Activated CD4-positive, alpha-beta memory T cell treated with anti-CD3 and anti-CD28 coated beads, Interleukin-2, amount 10 ng/mL, durations not matched to agents 7 days and 5 days (primary cell): ENCODE measurements around the gene NBEAL1. TPM values are rescaled to one million over a fixed set of nuclear protein-coding genes. Genes with fewer than 3 reads are reported as not detected.
"Not testable (repeated sequence)": the region's sequence is repeated elsewhere in the genome, so short reads cannot be mapped to it uniquely, and the experiment has no call there.

ENCODE experiments used
- CTCF ChIA-PET: fragments of 350-600 bp; sonication (Branson Sonifier 250); formaldehyde crosslinking; loops from one replicate; lab custom pipeline; 2021; ENCODE audit warnings: antibody characterized with exemption, inconsistent platforms; lab: Charles Lee
- POLR2A ChIA-PET: fragments of 350-600 bp; sonication (Branson Sonifier 250); formaldehyde crosslinking; loops from one replicate; lab custom pipeline; 2021; ENCODE audit warnings: antibody characterized with exemption; lab: Charles Lee
- DNase-seq: peaks from one replicate; pipeline ENCODE4 v3.0.0-alpha.2; 2020
- H3K27ac Mint-ChIP-seq: one replicate; pipeline ENCODE4 v1.8.0; 2021; ENCODE audit warnings: mild to moderate bottlenecking, mixed read lengths
- H3K27me3 Mint-ChIP-seq: one replicate; pipeline ENCODE4 v1.8.0; 2021; ENCODE audit warnings: mixed read lengths
- H3K36me3 Mint-ChIP-seq: one replicate; pipeline ENCODE4 v1.8.0; 2021; ENCODE audit warnings: low read depth, mixed read lengths
- H3K4me1 Mint-ChIP-seq: one replicate; pipeline ENCODE4 v1.8.0; 2021; ENCODE audit warnings: mixed read lengths
- H3K4me3 Mint-ChIP-seq: one replicate; pipeline ENCODE4 v1.8.0; 2021; ENCODE audit warnings: mild to moderate bottlenecking, mixed read lengths
- H3K9me3 Mint-ChIP-seq: one replicate; pipeline ENCODE4 v1.8.0; 2021; ENCODE audit warnings: mixed read lengths
- total RNA-seq, 2 experiments: library from RNA; stranded (reverse); gene quantifications; one replicate each; pipeline ENCODE4 v1.2.3, GENCODE V29; 2021

NBEAL1 gene
- total RNA-seq, 2 experiments from 2014 or later, result 11.6 to 13.3 TPM

DNA sequence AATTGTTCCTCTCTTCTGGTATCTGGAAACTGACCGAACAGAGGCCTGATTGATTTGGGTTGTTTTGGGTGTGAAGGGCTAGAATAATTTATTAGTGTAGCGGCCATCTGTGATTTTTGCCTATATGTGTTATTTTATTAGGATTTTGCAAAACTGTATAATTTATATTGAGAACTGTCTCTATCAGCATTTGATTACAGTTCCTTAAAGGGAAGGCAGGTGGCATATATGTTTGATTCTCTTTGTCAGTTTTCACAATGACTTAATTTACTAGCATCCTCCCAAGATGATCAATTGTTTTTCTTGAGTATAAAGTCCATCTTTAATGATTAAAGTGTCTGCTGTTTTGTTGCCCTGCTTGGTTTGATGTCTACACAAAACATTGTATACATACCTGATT is 4.5 kb downstream of the NBEAL1 start:
- Mint-ChIP-seq H3K27ac (no peak overlapping the region), H3K4me3 (no peak overlapping the region), H3K27me3 (no peaks in the 10 kb centered on the region), H3K9me3 (no peaks in the 10 kb centered on the region), H3K4me1 (peaks cover 40% of the 10 kb centered on the region), H3K36me3 (peaks cover 4% of the 10 kb centered on the region)
- ChIA-PET CTCF (no interaction called here), POLR2A (interaction anchor here (1.2 kb wide), 1 partner anchor 108 kb away, joined by 3 read pairs; no protein-coding TSS in a partner anchor)
- no peak for DNase-seq

- no peak overlapping the region for H3K4me3 Mint-ChIP-seq
- H3K9me3 Mint-ChIP-seq, result no peaks in the 10 kb centered on the region
- POLR2A ChIA-PET, result no interaction called here
- no peak for DNase-seq
- H3K4me1 Mint-ChIP-seq, result peaks cover 24% of the 10 kb centered on the region
- H3K36me3 Mint-ChIP-seq, result peaks cover 6% of the 10 kb centered on the region
- no peak overlapping the region for H3K27ac Mint-ChIP-seq
- CTCF ChIA-PET, result no interaction called here
- H3K27me3 Mint-ChIP-seq, result no peaks in the 10 kb centered on the region
Measured at GRCh38 chr2:203021991-203022390, 7.3 kb downstream of the NBEAL1 start.

DNA sequence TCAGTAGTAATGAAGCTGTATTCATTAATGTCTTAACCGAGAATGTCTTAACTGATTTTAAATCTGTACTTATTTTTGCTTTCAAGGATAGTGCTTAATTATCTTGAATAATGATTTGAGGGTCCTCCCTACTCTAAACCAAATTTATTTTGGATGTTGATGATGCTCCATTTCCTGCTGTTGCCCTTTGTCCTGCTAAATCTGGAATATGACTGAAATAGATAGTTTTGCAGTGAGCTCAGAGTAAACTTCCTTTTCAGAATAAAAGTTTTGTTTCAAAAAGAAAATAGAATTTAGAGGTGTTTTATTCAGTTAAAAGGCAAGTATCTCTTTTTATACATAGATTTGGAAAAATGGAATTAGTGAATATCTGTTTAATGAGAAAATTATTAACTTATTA is 8.1 kb downstream of the NBEAL1 start:
- Mint-ChIP-seq H3K27ac (no peak overlapping the region), H3K36me3 (peaks cover 6% of the 10 kb centered on the region), H3K4me3 (no peak overlapping the region), H3K9me3 (no peaks in the 10 kb centered on the region), H3K27me3 (no peaks in the 10 kb centered on the region), H3K4me1 (peaks cover 23% of the 10 kb centered on the region)
- ChIA-PET POLR2A (no interaction called here), CTCF (no interaction called here)
- DNase-seq, result no peak

- Mint-ChIP-seq H3K27ac (no peak overlapping the region), H3K36me3 (peaks cover 6% of the 10 kb centered on the region), H3K4me1 (peaks cover 6% of the 10 kb centered on the region), H3K27me3 (no peaks in the 10 kb centered on the region), H3K9me3 (no peaks in the 10 kb centered on the region), H3K4me3 (no peak overlapping the region)
- POLR2A ChIA-PET, result no interaction called here
- CTCF ChIA-PET, result no interaction called here
- no peak for DNase-seq
Measured at GRCh38 chr2:203025592-203025991, 10.9 kb downstream of the NBEAL1 start.

GRCh38 chr2:203030545-203030944 is 15.9 kb downstream of the NBEAL1 start:
- Mint-ChIP-seq H3K9me3 (peaks cover 2% of the 10 kb centered on the region), H3K4me1 (peaks cover 11% of the 10 kb centered on the region), H3K27ac (no peak overlapping the region), H3K27me3 (no peaks in the 10 kb centered on the region), H3K4me3 (no peak overlapping the region), H3K36me3 (peaks cover 3% of the 10 kb centered on the region)
- no peak for DNase-seq
- CTCF ChIA-PET, result no interaction called here
- POLR2A ChIA-PET, result no interaction called here

DNA sequence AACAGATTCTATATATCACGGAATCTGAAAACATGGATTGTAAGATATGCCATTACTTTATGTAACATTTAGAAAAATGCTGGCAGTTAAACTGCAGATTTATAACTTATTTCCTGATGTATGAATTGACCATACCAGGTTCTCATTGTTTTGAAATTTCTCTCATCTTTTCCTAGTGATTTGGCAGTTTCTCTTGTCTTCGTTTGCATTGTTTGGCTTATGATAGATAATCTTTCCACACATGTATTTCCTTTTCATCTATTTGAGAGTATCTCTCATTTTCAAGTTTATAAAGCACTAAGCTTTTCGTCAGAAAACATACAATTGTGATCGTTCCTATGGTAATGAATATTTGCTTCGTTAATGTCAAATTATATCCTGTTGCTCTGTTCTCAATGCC is 16.3 kb downstream of the NBEAL1 start:
- Mint-ChIP-seq H3K36me3 (peaks cover 3% of the 10 kb centered on the region), H3K9me3 (peaks cover 2% of the 10 kb centered on the region)
- POLR2A ChIA-PET, result no interaction called here

DNA sequence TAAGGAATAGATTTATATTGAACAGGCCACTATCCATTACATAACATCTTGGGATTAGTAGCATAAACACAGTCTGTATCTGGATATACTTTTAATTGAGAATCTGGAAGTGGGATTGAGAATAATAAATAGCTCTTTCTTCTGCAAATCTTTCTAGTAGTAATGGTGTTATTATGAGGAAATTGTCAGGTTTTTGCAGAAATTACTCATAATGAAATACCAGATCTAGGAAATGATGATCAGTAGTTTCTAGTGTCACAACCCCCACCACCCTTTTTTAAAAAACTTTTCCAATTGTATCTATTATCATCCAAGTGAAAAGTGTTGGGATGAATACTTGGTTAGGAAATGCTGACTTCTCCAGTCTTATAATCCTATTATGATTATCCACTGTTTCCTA is 18.7 kb downstream of the NBEAL1 start:
- ChIA-PET POLR2A (no interaction called here), CTCF (no interaction called here)
- Mint-ChIP-seq H3K4me3 (no peak overlapping the region), H3K4me1 (peaks cover 11% of the 10 kb centered on the region), H3K27ac (no peak overlapping the region), H3K9me3 (peaks cover 2% of the 10 kb centered on the region), H3K27me3 (no peaks in the 10 kb centered on the region), H3K36me3 (no peaks in the 10 kb centered on the region)
- no peak for DNase-seq

More for the DNA sequence above, 16.3 kb downstream of the NBEAL1 start:
- no peaks in the 10 kb centered on the region for H3K27me3 Mint-ChIP-seq
- no peak for DNase-seq
- no peak overlapping the region for H3K4me3 Mint-ChIP-seq
- peaks cover 11% of the 10 kb centered on the region for H3K4me1 Mint-ChIP-seq
- CTCF ChIA-PET, result no interaction called here
- H3K27ac Mint-ChIP-seq, result no peak overlapping the region

DNA sequence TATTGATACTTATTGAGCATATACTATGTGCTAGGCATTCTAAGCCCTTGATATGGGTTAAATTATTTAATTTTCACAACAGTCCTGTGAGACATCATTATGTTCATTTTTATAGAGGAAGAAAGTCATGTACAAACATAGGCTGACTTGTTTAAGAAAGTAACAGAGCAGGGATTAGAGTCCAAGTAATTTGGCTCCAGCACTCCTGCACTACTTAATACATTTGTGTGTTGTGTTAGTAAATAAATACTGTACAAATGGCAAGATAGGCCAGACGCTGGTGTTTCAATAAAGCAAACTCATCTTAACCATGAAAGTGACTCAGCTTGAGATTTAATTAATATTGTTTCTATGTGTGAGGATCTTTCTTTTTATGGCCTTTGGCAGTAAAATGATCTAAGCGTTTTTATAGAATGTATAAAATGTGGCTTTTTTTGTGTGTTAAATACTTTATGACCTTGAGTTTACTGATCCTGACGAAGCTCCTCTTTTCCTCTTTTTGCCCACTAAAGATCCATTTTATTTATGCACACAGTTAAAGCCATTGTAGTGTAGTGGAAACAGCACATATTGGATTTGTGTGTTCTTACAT is 21.3 kb downstream of the NBEAL1 start:
- no peaks in the 10 kb centered on the region for H3K27me3 Mint-ChIP-seq
- no peak overlapping the region for H3K27ac Mint-ChIP-seq
- H3K9me3 Mint-ChIP-seq, result peaks cover 2% of the 10 kb centered on the region
- ChIA-PET POLR2A (no interaction called here), CTCF (no interaction called here)
- peaks cover 11% of the 10 kb centered on the region for H3K4me1 Mint-ChIP-seq
- no peaks in the 10 kb centered on the region for H3K36me3 Mint-ChIP-seq
- DNase-seq, result no peak
- H3K4me3 Mint-ChIP-seq, result no peak overlapping the region

DNA sequence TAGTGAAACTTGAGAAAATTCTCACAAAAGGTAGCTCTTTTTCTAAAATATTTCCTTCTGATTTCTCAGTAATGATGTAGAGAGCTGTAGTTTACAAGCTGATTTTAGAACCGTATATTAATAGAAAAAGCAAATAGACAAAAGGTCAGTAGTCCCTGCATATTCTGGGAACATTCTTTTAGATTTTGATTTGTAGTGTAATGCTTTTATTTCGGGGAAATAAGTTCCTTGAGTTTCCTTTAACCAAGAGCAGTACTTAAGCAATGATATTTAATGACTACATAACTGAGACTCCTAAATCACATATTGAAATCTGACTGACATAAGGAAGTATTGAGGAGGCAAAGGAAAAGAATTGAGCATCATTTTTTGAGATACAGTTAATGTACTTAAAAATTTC is 22.4 kb downstream of the NBEAL1 start:
- H3K36me3 Mint-ChIP-seq, result no peaks in the 10 kb centered on the region
- ChIA-PET POLR2A (no interaction called here), CTCF (no interaction called here)
- no peak overlapping the region for H3K4me3 Mint-ChIP-seq
- peaks cover 10% of the 10 kb centered on the region for H3K4me1 Mint-ChIP-seq
- H3K27me3 Mint-ChIP-seq, result no peaks in the 10 kb centered on the region
- DNase-seq, result no peak
- no peak overlapping the region for H3K27ac Mint-ChIP-seq
- peaks cover 1% of the 10 kb centered on the region for H3K9me3 Mint-ChIP-seq

DNA sequence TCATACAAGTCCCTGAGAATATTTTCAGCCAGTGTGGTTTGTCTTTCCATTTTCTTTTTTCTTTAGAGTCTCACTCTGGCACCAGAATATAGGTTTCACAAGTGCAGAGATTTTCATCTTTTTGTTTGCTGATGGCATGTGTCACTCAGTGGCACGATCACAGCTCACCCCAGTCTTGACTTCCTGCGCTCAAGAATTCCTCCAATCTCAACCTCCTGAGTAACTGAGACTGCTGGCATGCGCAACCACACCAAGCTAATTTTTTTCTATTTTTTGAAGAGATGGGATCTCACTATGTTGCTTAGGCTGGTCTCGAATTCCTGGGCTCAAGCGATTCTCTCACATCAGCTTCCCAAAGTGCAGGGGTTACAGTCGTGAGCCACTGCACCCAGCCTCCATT is 23.9 kb downstream of the NBEAL1 start:
- POLR2A ChIA-PET, result no interaction called here
- CTCF ChIA-PET, result no interaction called here
- Mint-ChIP-seq H3K9me3 (no peaks in the 10 kb centered on the region), H3K4me1 (peaks cover 3% of the 10 kb centered on the region), H3K36me3 (peaks cover 2% of the 10 kb centered on the region), H3K4me3 (no peak overlapping the region), H3K27me3 (no peaks in the 10 kb centered on the region), H3K27ac (no peak overlapping the region)
- no peak for DNase-seq

DNA sequence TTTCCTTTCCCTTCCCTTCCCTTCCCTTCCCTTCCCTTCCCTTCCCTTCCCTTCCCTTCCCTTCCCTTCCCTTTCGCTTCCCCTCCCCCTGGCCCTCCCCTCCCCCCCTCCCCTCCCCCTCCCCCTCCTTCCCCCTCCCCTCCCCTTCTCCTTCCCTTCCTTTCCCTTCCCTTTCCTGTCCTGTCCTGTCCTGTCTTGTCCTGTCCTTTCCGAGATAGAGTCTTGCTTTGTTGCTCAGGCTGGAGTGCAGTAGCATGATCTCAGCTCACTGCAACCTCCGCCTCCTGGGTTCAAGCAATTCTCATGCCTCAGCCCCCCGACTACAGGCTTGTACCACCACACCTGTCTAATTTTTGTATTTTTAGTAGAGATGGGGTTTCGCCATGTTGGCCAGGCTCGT is 24.5 kb downstream of the NBEAL1 start:
- H3K27ac Mint-ChIP-seq, POLR2A ChIA-PET, H3K27me3 Mint-ChIP-seq, H3K4me1 Mint-ChIP-seq, DNase-seq, H3K36me3 Mint-ChIP-seq, CTCF ChIA-PET, H3K9me3 Mint-ChIP-seq, H3K4me3 Mint-ChIP-seq: not testable (repeated sequence)

GRCh38 chr2:203040966-203041521 is 26.4 kb downstream of the NBEAL1 start:
- CTCF ChIA-PET, result no interaction called here
- no peaks in the 10 kb centered on the region for H3K9me3 Mint-ChIP-seq
- no peak overlapping the region for H3K4me3 Mint-ChIP-seq
- no peaks in the 10 kb centered on the region for H3K27me3 Mint-ChIP-seq
- DNase-seq, result no peak
- peaks cover 4% of the 10 kb centered on the region for H3K36me3 Mint-ChIP-seq
- POLR2A ChIA-PET, result no interaction called here
- H3K27ac Mint-ChIP-seq, result no peak overlapping the region
- H3K4me1 Mint-ChIP-seq, result no peaks in the 10 kb centered on the region

DNA sequence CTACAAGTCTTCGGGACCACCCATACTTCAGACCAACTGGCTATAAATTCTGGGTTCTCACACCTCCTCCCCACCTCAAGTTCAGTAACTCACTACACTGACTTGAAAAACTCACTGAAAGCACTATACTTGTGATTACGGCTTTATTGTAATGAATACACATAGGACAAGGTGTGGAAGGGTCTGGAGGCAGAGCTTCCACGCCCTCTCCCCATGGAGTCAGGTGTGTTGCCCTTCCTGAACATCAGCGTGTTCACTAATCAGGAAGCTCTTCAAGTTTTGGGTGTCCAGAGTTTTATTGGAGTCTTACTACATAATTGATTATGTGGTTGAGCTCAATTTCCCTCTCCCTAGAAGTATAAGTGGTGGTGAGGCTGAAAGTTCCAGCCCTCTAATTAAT is 27.5 kb downstream of the NBEAL1 start:
- CTCF ChIA-PET, result no interaction called here
- no peaks in the 10 kb centered on the region for H3K4me1 Mint-ChIP-seq
- H3K27me3 Mint-ChIP-seq, result no peaks in the 10 kb centered on the region
- H3K4me3 Mint-ChIP-seq, result no peak overlapping the region
- no peaks in the 10 kb centered on the region for H3K9me3 Mint-ChIP-seq
- peaks cover 4% of the 10 kb centered on the region for H3K36me3 Mint-ChIP-seq
- H3K27ac Mint-ChIP-seq, result no peak overlapping the region
- POLR2A ChIA-PET, result no interaction called here
- DNase-seq, result no peak

- Mint-ChIP-seq H3K27ac (no peak overlapping the region), H3K4me3 (no peak overlapping the region), H3K4me1 (no peaks in the 10 kb centered on the region), H3K36me3 (peaks cover 6% of the 10 kb centered on the region), H3K27me3 (no peaks in the 10 kb centered on the region), H3K9me3 (no peaks in the 10 kb centered on the region)
- ChIA-PET POLR2A (no interaction called here), CTCF (no interaction called here)
- DNase-seq, result no peak
Measured at GRCh38 chr2:203043226-203043625, 28.6 kb downstream of the NBEAL1 start.
